Neural progenitor cell (in vitro differentiated cells): ENCODE results near the gene ZNF883. TPM values are rescaled to one million over a fixed set of nuclear protein-coding genes. Genes with fewer than 3 reads are reported as not detected.

ENCODE experiments used
- DNase-seq: peaks from one replicate; pipeline ENCODE4 v3.0.0-alpha.2; 2016; ENCODE audit warnings: low spot score
- H2AFZ ChIP-seq: fragments of 200-600 bp; sonication (generic); replicated peaks from 2 replicates; pipeline ENCODE4 v1.6.1; 2016; ENCODE audit warnings: antibody characterized with exemption
- H3F3A ChIP-seq: fragments of 200-600 bp; sonication (generic); 2 replicates; pipeline ENCODE4 v1.6.1; 2016; ENCODE audit warnings: antibody characterized with exemption, low read depth
- H3K27ac ChIP-seq: fragments of 200-600 bp; sonication (generic); 2 replicates; pipeline ENCODE4 v1.5.1; 2016; ENCODE audit warnings: mild to moderate bottlenecking
- H3K27me3 ChIP-seq: fragments of 200-600 bp; sonication (generic); 2 replicates; pipeline ENCODE4 v1.6.1; 2016; ENCODE audit warnings: mild to moderate bottlenecking, moderate library complexity
- H3K36me3 ChIP-seq: fragments of 200-600 bp; sonication (generic); 2 replicates; pipeline ENCODE4 v1.5.1; 2016
- H3K4me1 ChIP-seq: fragments of 200-600 bp; sonication (generic); 2 replicates; pipeline ENCODE4 v1.6.1; 2016; ENCODE audit warnings: mixed run types
- H3K4me2 ChIP-seq: fragments of 200-600 bp; sonication (generic); 2 replicates; pipeline ENCODE4 v1.6.1; 2016
- H3K4me3 ChIP-seq: fragments of 200-600 bp; sonication (generic); 2 replicates; pipeline ENCODE4 v1.5.1; 2016
- H3K79me2 ChIP-seq: fragments of 200-600 bp; sonication (generic); 2 replicates; pipeline ENCODE4 v1.6.1; 2016; ENCODE audit warnings: low read depth
- H3K9ac ChIP-seq: fragments of 200-600 bp; sonication (generic); 2 replicates; pipeline ENCODE4 v1.6.1; 2016
- H3K9me3 ChIP-seq: fragments of 200-600 bp; sonication (generic); 2 replicates; pipeline ENCODE4 v1.5.1; 2016; ENCODE audit warnings: low read depth
- H4K20me1 ChIP-seq: fragments of 200-600 bp; sonication (generic); 2 replicates; pipeline ENCODE4 v1.6.1; 2016; ENCODE audit warnings: low read depth
- H3K27ac Mint-ChIP-seq: 3 replicates; pipeline ENCODE4 v1.8.0; 2021; ENCODE audit warnings: mixed read lengths
- H3K27me3 Mint-ChIP-seq: 2 replicates; pipeline ENCODE4 v1.8.0; 2022; ENCODE audit warnings: low read depth, mild to moderate bottlenecking, inconsistent platforms, moderate library complexity, mixed read lengths; ENCODE audit not compliant: insufficient read depth
- H3K36me3 Mint-ChIP-seq: 3 replicates; pipeline ENCODE4 v1.8.0; 2021; ENCODE audit warnings: mixed read lengths
- H3K4me1 Mint-ChIP-seq: 3 replicates; pipeline ENCODE4 v1.8.0; 2021; ENCODE audit warnings: mixed read lengths
- H3K4me3 Mint-ChIP-seq: 3 replicates; pipeline ENCODE4 v1.8.0; 2021; ENCODE audit warnings: mild to moderate bottlenecking, moderate library complexity, mixed read lengths
- H3K9me3 Mint-ChIP-seq: 3 replicates; pipeline ENCODE4 v1.8.0; 2020; ENCODE audit warnings: mixed read lengths
- EZH2 ChIP-seq: fragments of 200-600 bp; sonication (generic); IDR thresholded peaks from 2 replicates; pipeline ENCODE4 v1.6.1; 2017; ENCODE audit warnings: antibody characterized with exemption, mild to moderate bottlenecking, moderate library complexity
- EZH2phosphoT487 ChIP-seq: fragments of 200-600 bp; sonication (generic); IDR thresholded peaks from 2 replicates; pipeline ENCODE4 v1.6.1; 2017; ENCODE audit warnings: antibody characterized with exemption
- total RNA-seq: library from RNA; depleted of rRNA; stranded (reverse); fragments of >200 nt; gene quantifications from 2 replicates; pipeline ENCODE4 v1.2.3, GENCODE V29; 2015; ENCODE audit warnings: low replicate concordance
- TF ChIP-seq, protein P1 (sequence below): fragments of 200-600 bp; sonication (generic); IDR thresholded peaks from 2 replicates; pipeline ENCODE4 v1.5.1; 2017; ENCODE audit warnings: antibody characterized with exemption, mild to moderate bottlenecking

Gene ZNF883
- total RNA-seq, 1 donor from 2014 or later = 20.0 TPM

DNA sequence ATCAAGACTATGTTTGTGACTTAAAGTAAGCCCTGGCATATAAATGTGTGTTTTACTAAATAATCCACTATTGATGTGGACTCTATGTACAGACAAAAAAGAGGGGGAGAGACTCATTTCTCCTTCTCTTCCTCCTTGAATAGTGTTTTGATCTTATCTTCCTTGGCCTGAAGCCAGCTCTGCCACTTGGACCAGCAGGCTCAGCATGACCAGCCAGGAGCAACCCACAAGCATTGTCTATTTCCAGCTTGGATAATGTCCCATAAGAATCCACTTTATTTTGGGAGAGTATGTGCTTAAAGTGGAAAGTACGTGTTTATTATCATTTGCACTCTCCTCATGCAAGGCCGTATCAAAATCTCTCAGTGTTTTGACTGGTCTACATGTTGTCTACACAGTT, 97.5 kb downstream of the ZNF883 start:
- Mint-ChIP-seq H3K9me3 (no peaks in the 10 kb centered on the region), H3K27ac (no peak overlapping the region), H3K36me3 (no peaks in the 10 kb centered on the region), H3K4me1 (no peaks in the 10 kb centered on the region), H3K4me3 (no peak overlapping the region), H3K27me3 (peaks cover 2% of the 10 kb centered on the region)
- Histone ChIP-seq H3K4me2 (no peak overlapping the region), H4K20me1 (no peaks in the 10 kb centered on the region), H3K36me3 (no peaks in the 10 kb centered on the region), H2AFZ (no peak overlapping the region), H3F3A (no peaks in the 10 kb centered on the region), H3K9me3 (no peaks in the 10 kb centered on the region), H3K27me3 (peaks cover 40% of the 10 kb centered on the region), H3K9ac (no peak overlapping the region), H3K4me1 (no peaks in the 10 kb centered on the region), H3K79me2 (no peaks in the 10 kb centered on the region), H3K4me3 (no peak overlapping the region), H3K27ac (no peak overlapping the region)
- TF ChIP-seq EZH2phosphoT487 (no peak), EZH2 (no peak)
- TF ChIP-seq, protein P1, sequence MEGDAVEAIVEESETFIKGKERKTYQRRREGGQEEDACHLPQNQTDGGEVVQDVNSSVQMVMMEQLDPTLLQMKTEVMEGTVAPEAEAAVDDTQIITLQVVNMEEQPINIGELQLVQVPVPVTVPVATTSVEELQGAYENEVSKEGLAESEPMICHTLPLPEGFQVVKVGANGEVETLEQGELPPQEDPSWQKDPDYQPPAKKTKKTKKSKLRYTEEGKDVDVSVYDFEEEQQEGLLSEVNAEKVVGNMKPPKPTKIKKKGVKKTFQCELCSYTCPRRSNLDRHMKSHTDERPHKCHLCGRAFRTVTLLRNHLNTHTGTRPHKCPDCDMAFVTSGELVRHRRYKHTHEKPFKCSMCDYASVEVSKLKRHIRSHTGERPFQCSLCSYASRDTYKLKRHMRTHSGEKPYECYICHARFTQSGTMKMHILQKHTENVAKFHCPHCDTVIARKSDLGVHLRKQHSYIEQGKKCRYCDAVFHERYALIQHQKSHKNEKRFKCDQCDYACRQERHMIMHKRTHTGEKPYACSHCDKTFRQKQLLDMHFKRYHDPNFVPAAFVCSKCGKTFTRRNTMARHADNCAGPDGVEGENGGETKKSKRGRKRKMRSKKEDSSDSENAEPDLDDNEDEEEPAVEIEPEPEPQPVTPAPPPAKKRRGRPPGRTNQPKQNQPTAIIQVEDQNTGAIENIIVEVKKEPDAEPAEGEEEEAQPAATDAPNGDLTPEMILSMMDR = no peak
- no peak for DNase-seq

DNA sequence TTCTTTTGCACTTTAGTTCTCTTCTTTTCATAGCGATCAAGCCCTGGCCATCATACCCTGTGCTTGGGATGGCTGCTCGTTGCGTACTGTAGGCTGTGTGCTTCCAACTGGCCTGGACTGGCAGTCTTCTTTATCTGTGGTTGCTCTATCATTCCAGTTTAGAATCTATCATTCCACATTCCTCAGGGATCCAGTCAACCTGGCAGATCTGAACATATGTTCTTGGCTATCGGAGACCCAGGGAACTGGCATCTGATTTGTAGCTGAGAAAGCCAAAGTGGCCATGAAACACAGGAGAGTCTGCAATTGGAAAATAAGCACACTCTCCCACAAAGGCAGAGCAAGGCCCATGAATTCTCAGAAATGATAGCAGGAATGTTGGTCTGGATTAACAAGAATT, 98.7 kb downstream of the ZNF883 start:
- no peak overlapping the region for H3K4me3 ChIP-seq
- Mint-ChIP-seq H3K27ac (no peak overlapping the region), H3K9me3 (no peaks in the 10 kb centered on the region), H3K4me3 (no peak overlapping the region), H3K27me3 (peaks cover 2% of the 10 kb centered on the region), H3K4me1 (no peaks in the 10 kb centered on the region), H3K36me3 (no peaks in the 10 kb centered on the region)
- H2AFZ ChIP-seq = no peak overlapping the region
- TF ChIP-seq, protein P1 = no peak
- no peak for TF ChIP-seq EZH2phosphoT487
- no peak for TF ChIP-seq EZH2
- no peaks in the 10 kb centered on the region for H3K9me3 ChIP-seq
- H3K9ac ChIP-seq = no peak overlapping the region
- no peaks in the 10 kb centered on the region for H3K79me2 ChIP-seq
- H3K27ac ChIP-seq = no peak overlapping the region
- no peaks in the 10 kb centered on the region for H3K36me3 ChIP-seq
- peaks cover 40% of the 10 kb centered on the region for H3K27me3 ChIP-seq
- H3K4me2 ChIP-seq = no peak overlapping the region
- no peaks in the 10 kb centered on the region for H4K20me1 ChIP-seq
- DNase-seq = no peak
- H3K4me1 ChIP-seq = no peaks in the 10 kb centered on the region
- H3F3A ChIP-seq = no peaks in the 10 kb centered on the region

DNA sequence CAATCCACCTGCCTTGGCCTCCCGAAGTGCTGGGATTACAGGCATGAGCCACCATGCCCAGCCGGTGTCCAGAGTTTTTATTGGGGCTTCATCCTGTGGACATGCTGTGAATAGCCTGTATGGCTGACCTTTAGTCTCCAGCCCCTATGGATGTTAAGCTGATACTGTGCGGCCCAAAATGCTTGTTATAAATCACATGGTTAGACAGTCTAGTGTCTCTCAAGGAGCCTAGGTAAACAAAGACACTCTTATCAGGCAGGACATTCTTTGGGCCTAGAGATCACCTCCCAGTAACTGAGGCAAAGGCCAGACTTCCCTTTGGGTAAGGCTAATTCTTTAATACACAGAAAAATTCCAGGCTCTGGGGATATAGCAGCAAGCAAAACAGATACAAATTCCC, 99.4 kb downstream of the ZNF883 start:
- no peak for DNase-seq
- no peak overlapping the region for H3K27ac Mint-ChIP-seq
- Histone ChIP-seq H3K9ac (no peak overlapping the region), H3K4me3 (no peak overlapping the region), H3K4me2 (no peak overlapping the region), H2AFZ (no peak overlapping the region), H3K9me3 (no peaks in the 10 kb centered on the region), H3F3A (no peaks in the 10 kb centered on the region), H3K4me1 (no peaks in the 10 kb centered on the region), H3K27ac (no peak overlapping the region), H4K20me1 (no peaks in the 10 kb centered on the region), H3K36me3 (no peaks in the 10 kb centered on the region), H3K79me2 (no peaks in the 10 kb centered on the region), H3K27me3 (peaks cover 36% of the 10 kb centered on the region)
- no peak overlapping the region for H3K4me3 Mint-ChIP-seq
- peaks cover 2% of the 10 kb centered on the region for H3K27me3 Mint-ChIP-seq
- no peaks in the 10 kb centered on the region for H3K4me1 Mint-ChIP-seq
- H3K9me3 Mint-ChIP-seq = no peaks in the 10 kb centered on the region
- TF ChIP-seq EZH2 (no peak), EZH2phosphoT487 (no peak)
- TF ChIP-seq, protein P1 = no peak
- no peaks in the 10 kb centered on the region for H3K36me3 Mint-ChIP-seq
